GM19463 (cell line): Measurements from ENCODE around the gene POU2F2.

Experiments
- ATAC-seq: cut with Tn5 transposase; IDR thresholded peaks from one replicate; pipeline ENCODE4 v1.9.1; 2021; ENCODE audit warnings: mild to moderate bottlenecking, moderate library complexity; ENCODE audit not compliant: unreplicated experiment

Gene POU2F2

GRCh38 chr19:42132030-42132628, at the start of gene POU2F2:
POU2F2 (minus strand) TSS chr19:42132446; CDS start chr19:42132411, 35 bp downstream.
- ATAC-seq: no peak

GRCh38 chr19:42178791-42179674, 46.8 kb upstream of the POU2F2 start:
- no peak for ATAC-seq

GRCh38 chr19:42177686-42178019, 45.4 kb upstream of the POU2F2 start:
- ATAC-seq: no peak

GRCh38 chr19:42176990-42177685, 44.9 kb upstream of the POU2F2 start:
- ATAC-seq: no peak

GRCh38 chr19:42176649-42176989, 44.4 kb upstream of the POU2F2 start:
- no peak for ATAC-seq

- ATAC-seq: no peak
Measured at GRCh38 chr19:42175952-42176648, 43.9 kb upstream of the POU2F2 start.

- ATAC-seq: no peak
Measured at GRCh38 chr19:42174958-42175734, 42.9 kb upstream of the POU2F2 start.

- ATAC-seq: no peak
Measured at GRCh38 chr19:42174188-42174587, 41.9 kb upstream of the POU2F2 start.

GRCh38 chr19:42173695-42174094, 41.4 kb upstream of the POU2F2 start:
- ATAC-seq: no peak

GRCh38 chr19:42172261-42172660, 40.0 kb upstream of the POU2F2 start:
- ATAC-seq: no peak

GRCh38 chr19:42170715-42171114, 38.5 kb upstream of the POU2F2 start:
- no peak for ATAC-seq

GRCh38 chr19:42169486-42170413, 37.5 kb upstream of the POU2F2 start:
- ATAC-seq: no peak

GRCh38 chr19:42168206-42168605, 36.0 kb upstream of the POU2F2 start:
- no peak for ATAC-seq

- no peak for ATAC-seq
Measured at GRCh38 chr19:42166316-42166715, 34.1 kb upstream of the POU2F2 start.

- no peak for ATAC-seq
Measured at GRCh38 chr19:42165146-42165545, 32.9 kb upstream of the POU2F2 start.

- no peak for ATAC-seq
Measured at GRCh38 chr19:42161616-42162263, 29.5 kb upstream of the POU2F2 start.

- no peak for ATAC-seq
Measured at GRCh38 chr19:42159942-42160341, 27.7 kb upstream of the POU2F2 start.

- ATAC-seq: no peak
Measured at GRCh38 chr19:42158926-42159325, 26.7 kb upstream of the POU2F2 start.

GRCh38 chr19:42156571-42156970, 24.3 kb upstream of the POU2F2 start:
- ATAC-seq: no peak
